Lung (tissue), 12 donors: ENCODE results near the gene TRIM13. TPM values are rescaled to one million over a fixed set of nuclear protein-coding genes. Genes with fewer than 3 reads are reported as not detected.

Experiments used
- ATAC-seq: fragments of 200-7000 bp; cut with Tn5 transposase; one replicate; pipeline ENCODE4 v1.9.1; 2020; ENCODE audit warnings: moderate number of reproducible peaks; ENCODE audit not compliant: insufficient read depth, low FRiP score
- DNase-seq, 3 donors: peaks; one replicate each; pipeline ENCODE4 v3.0.0-alpha.2; 2013 to 2017
- H3K27ac ChIP-seq, 2 donors: one replicate each; pipeline ENCODE4 v1.5.1; 2013; ENCODE audit warnings: mild to moderate bottlenecking in 2 of 2, moderate library complexity in 2 of 2, control low read depth in 1 of 2, inconsistent platforms in 1 of 2, low read depth in 1 of 2, low read length in 1 of 2
- H3K27me3 ChIP-seq, 3 donors: one replicate each; pipeline ENCODE4 v1.5.1; 2013; ENCODE audit warnings: low read length in 2 of 3; ENCODE audit not compliant: control insufficient read depth in 3 of 3, insufficient read depth in 3 of 3
- H3K36me3 ChIP-seq, 4 donors: one replicate each; pipeline ENCODE4 v1.5.1; 2013; ENCODE audit warnings: low read length in 4 of 4, mild to moderate bottlenecking in 1 of 4, moderate library complexity in 1 of 4; ENCODE audit not compliant: control insufficient read depth in 4 of 4, insufficient read depth in 4 of 4
- H3K4me1 ChIP-seq, 5 donors: one replicate each; pipeline ENCODE4 v1.5.1; 2013; ENCODE audit warnings: low read length in 5 of 5, mild to moderate bottlenecking in 2 of 5, moderate library complexity in 1 of 5; ENCODE audit not compliant: control insufficient read depth in 5 of 5, insufficient read depth in 5 of 5
- H3K4me3 ChIP-seq: one replicate; pipeline ENCODE4 v1.5.1; 2013; ENCODE audit warnings: mild to moderate bottlenecking, control low read depth, moderate library complexity
- H3K9ac ChIP-seq, 2 donors: one replicate each; pipeline ENCODE4 v1.5.1; 2013; ENCODE audit warnings: low read length in 2 of 2, control low read depth in 1 of 2; ENCODE audit not compliant: insufficient read depth in 1 of 2
- H3K9me3 ChIP-seq, 4 donors: one replicate each; pipeline ENCODE4 v1.5.1; 2013; ENCODE audit warnings: low read length in 3 of 4, mild to moderate bottlenecking in 1 of 4, moderate library complexity in 1 of 4; ENCODE audit not compliant: control insufficient read depth in 4 of 4, insufficient read depth in 3 of 4
- CTCF ChIP-seq: IDR thresholded peaks from 2 replicates; pipeline ENCODE4 v1.5.1; 2012; ENCODE audit warnings: mild to moderate bottlenecking; ENCODE audit errors: control extremely low read depth, extremely low read depth
- WGBS, 2 donors: extraction: QIAGEN DNeasy Blood & Tissue Kit; methylation state at CpG; one replicate each; pipeline ENCODE4 v1.1.7; 2013; 5-methylcytosine and 5-hydroxymethylcytosine counted together
- polyA plus RNA-seq, 2 donors: library from polyadenylated mRNA; stranded (reverse); fragments of 200-250 nt; gene quantifications; one replicate each; pipeline ENCODE4 v1.2.1, GENCODE V29; 2013
- total RNA-seq, 2 donors: library from RNA; depleted of rRNA in 1 of 2; stranded (reverse); fragments of >200 nt in 1 of 2; gene quantifications; one replicate each; pipeline ENCODE4 v1.2.1, GENCODE V29; 2014 to 2021
- donor health status: control.
- donor health status: control.
- donor health status: Bipolar disorder and iron deficiency.
- donor health status: healthy.
- donor health status: DM: yes; HTN: yes; CAD: no.

Gene TRIM13
- total and polyA plus RNA-seq, 4 donors = 14.9 to 45.4 (median 30.2) TPM

GRCh38 chr13:50014386-50014785, 17.5 kb downstream of the TRIM13 start:
- no peak for TF ChIP-seq CTCF
- 79 to 93% methylated on average over 1 of the region's 1 CpG for WGBS, 2 donors
- Histone ChIP-seq H3K9ac (no peak overlapping the region), H3K27me3 (no peaks in the 10 kb centered on the region), H3K27ac (no peak overlapping the region), H3K4me1 (peaks cover 0 to 17% (median 0%) of the 10 kb centered on the region in 5 donors), H3K4me3 (no peak overlapping the region), H3K9me3 (no peaks in the 10 kb centered on the region), H3K36me3 (peaks cover 16 to 21% (median 17%) of the 10 kb centered on the region in 4 donors)
- ATAC-seq = no peak
- no peak for DNase-seq

- no peak within 1 kb of the TSS for H3K9ac ChIP-seq
- H3K9me3 ChIP-seq = no peaks in the 10 kb centered on the region
- no peaks in the 10 kb centered on the region for H3K27me3 ChIP-seq
- 45 to 50% methylated on average over 5 of the region's 5 CpGs for WGBS, 2 donors
- no peak within 1 kb of the TSS for H3K4me3 ChIP-seq
- peaks cover 14 to 22% (median 19%) of the 10 kb centered on the region in 4 donors for H3K36me3 ChIP-seq
- no peak for TF ChIP-seq CTCF
- peaks cover 0 to 14% (median 0%) of the 10 kb centered on the region in 5 donors for H3K4me1 ChIP-seq
- peak within 1 kb of the TSS; percentile 40 to 41 for H3K27ac ChIP-seq
- ATAC-seq (no peak), DNase-seq (peak in 2 of 3 donors; percentile 27 to 33)
These were observed 18.4 kb downstream of the TRIM13 start, which contains the start of gene KCNRG for GRCh38 chr13:50015258-50015657. TSS of gene KCNRG (plus strand) at chr13:50015444. CDS start at chr13:50015494, 50 bp downstream.

GRCh38 chr13:50015750-50016149, 18.9 kb downstream of the TRIM13 start:
- no peak for TF ChIP-seq CTCF
- no peaks in the 10 kb centered on the region for H3K27me3 ChIP-seq
- no peak for ATAC-seq
- peaks cover 16 to 26% (median 23%) of the 10 kb centered on the region in 4 donors for H3K36me3 ChIP-seq
- 64 to 84% methylated on average over 4 of the region's 4 CpGs for WGBS, 2 donors
- no peak overlapping the region for H3K4me3 ChIP-seq
- peaks cover 0 to 14% (median 0%) of the 10 kb centered on the region in 5 donors for H3K4me1 ChIP-seq
- no peak overlapping the region for H3K9ac ChIP-seq
- H3K27ac ChIP-seq = peak overlapping the region in 1 of 2 donors; percentile 41
- H3K9me3 ChIP-seq = no peaks in the 10 kb centered on the region
- DNase-seq = no peak

GRCh38 chr13:50016444-50016843, 19.6 kb downstream of the TRIM13 start:
- TF ChIP-seq CTCF = no peak
- Histone ChIP-seq H3K27ac (no peak overlapping the region), H3K36me3 (peaks cover 13 to 26% (median 19%) of the 10 kb centered on the region in 4 donors), H3K4me1 (peaks cover 0 to 14% (median 0%) of the 10 kb centered on the region in 5 donors), H3K4me3 (no peak overlapping the region), H3K9ac (no peak overlapping the region), H3K27me3 (no peaks in the 10 kb centered on the region), H3K9me3 (no peaks in the 10 kb centered on the region)
- 74 to 85% methylated on average over 2 of the region's 2 CpGs for WGBS, 2 donors
- ATAC-seq (no peak), DNase-seq (no peak)
